OCI-LY1 (cell line): ENCODE measurements around the gene FHOD3.

Experiments used
- H2AFZ ChIP-seq: fragments of 200-600 bp; sonication (generic), shearing (Covaris generic); 2 replicates; pipeline ENCODE4 v1.6.0; 2014; ENCODE audit warnings: antibody characterized with exemption, mild to moderate bottlenecking, low read length
- H3F3A ChIP-seq: fragments of 200-600 bp; sonication (generic), shearing (Covaris generic); 2 replicates; pipeline ENCODE4 v1.6.0; 2014; ENCODE audit warnings: mild to moderate bottlenecking, antibody characterized with exemption, low read length, moderate library complexity; ENCODE audit not compliant: insufficient read depth
- H3K27ac ChIP-seq: fragments of 200-600 bp; sonication (generic); 2 replicates; pipeline ENCODE4 v1.5.1; 2014; ENCODE audit warnings: low read length, mixed run types, mild to moderate bottlenecking, low read depth; ENCODE audit not compliant: poor library complexity, severe bottlenecking
- H3K27me3 ChIP-seq: fragments of 200-600 bp; sonication (generic); 2 replicates; pipeline ENCODE4 v1.6.0; 2014; ENCODE audit warnings: antibody characterized with exemption, mild to moderate bottlenecking, low read length, moderate library complexity; ENCODE audit not compliant: insufficient read depth
- H3K36me3 ChIP-seq: fragments of 200-600 bp; sonication (generic); 2 replicates; pipeline ENCODE4 v1.6.1; 2014; ENCODE audit warnings: mild to moderate bottlenecking, antibody characterized with exemption, low read length, moderate library complexity, mixed read lengths; ENCODE audit not compliant: insufficient read depth
- H3K4me1 ChIP-seq: fragments of 200-600 bp; sonication (generic); 2 replicates; pipeline ENCODE4 v1.5.1; 2014; ENCODE audit warnings: mild to moderate bottlenecking, low read length, moderate library complexity; ENCODE audit not compliant: insufficient read depth, severe bottlenecking
- H3K4me2 ChIP-seq: fragments of 200-600 bp; sonication (generic), shearing (Covaris generic); 2 replicates; pipeline ENCODE4 v1.6.1; 2014; ENCODE audit warnings: low read length
- H3K4me3 ChIP-seq: fragments of 200-600 bp; sonication (generic); 2 replicates; pipeline ENCODE4 v1.5.1; 2014; ENCODE audit warnings: low read length, low read depth, mild to moderate bottlenecking, mixed read lengths; ENCODE audit not compliant: poor library complexity, severe bottlenecking
- H3K79me2 ChIP-seq: fragments of 200-600 bp; shearing (Covaris generic); 2 replicates; pipeline ENCODE4 v1.6.1; 2016; ENCODE audit warnings: mixed run types, low read length, mixed read lengths; ENCODE audit not compliant: insufficient read depth
- H3K9ac ChIP-seq: fragments of 200-600 bp; sonication (generic), shearing (Covaris generic); 2 replicates; pipeline ENCODE4 v1.6.1; 2014; ENCODE audit warnings: mild to moderate bottlenecking, low read length, mixed read lengths
- H3K9me2 ChIP-seq: fragments of 200-600 bp; sonication (generic), shearing (Covaris generic); 2 replicates; pipeline ENCODE4 v1.6.1; 2014; ENCODE audit warnings: low read depth, mild to moderate bottlenecking, low read length, mixed read lengths
- H3K9me3 ChIP-seq: fragments of 200-600 bp; shearing (Covaris generic); 2 replicates; pipeline ENCODE4 v1.6.1; 2014; ENCODE audit warnings: low read length, mixed read lengths
- H4K20me1 ChIP-seq: fragments of 200-600 bp; sonication (generic), shearing (Covaris generic); 2 replicates; pipeline ENCODE4 v1.6.0; 2016; ENCODE audit warnings: mild to moderate bottlenecking, low read length; ENCODE audit not compliant: insufficient read depth
- EZH2 ChIP-seq: fragments of 200-600 bp; sonication (generic), shearing (Covaris generic); IDR thresholded peaks from 2 replicates; pipeline ENCODE4 v1.8.0; 2017; ENCODE audit warnings: borderline replicate concordance, mixed run types, mild to moderate bottlenecking, antibody characterized with exemption, low read length, moderate library complexity, mixed read lengths
- TF ChIP-seq, protein P1 (sequence below): fragments of 200-600 bp; sonication (generic), shearing (Covaris generic); IDR thresholded peaks from 2 replicates; pipeline ENCODE4 v1.5.1; 2017; ENCODE audit warnings: mild to moderate bottlenecking, antibody characterized with exemption, low read length, moderate library complexity, mixed read lengths

The FHOD3 gene

DNA sequence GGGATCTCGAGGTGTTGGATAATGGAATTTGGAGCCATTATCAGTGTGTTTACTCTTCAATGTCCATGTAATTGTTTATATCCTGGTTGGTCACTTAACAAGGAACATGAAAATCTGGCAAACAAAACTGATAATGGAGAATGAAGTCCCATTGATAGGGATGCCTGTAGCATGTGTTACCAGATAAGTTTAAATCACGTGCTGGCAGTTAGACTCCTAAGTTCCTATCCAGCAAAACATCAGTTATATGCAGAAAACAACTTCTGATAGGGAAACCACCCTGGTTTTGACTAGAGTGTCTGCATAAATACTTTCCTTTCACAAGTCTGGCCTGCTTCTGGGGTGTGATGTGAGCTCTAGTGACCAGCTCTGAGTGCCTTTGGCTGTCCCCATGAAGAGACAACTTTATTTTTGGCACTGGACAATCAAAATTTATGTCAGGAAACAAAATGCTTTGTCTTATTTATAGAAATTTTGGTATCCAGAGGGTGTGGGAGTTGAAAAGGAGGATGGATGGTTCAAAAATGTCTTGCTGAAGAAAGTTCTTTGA lies 82.0 kb downstream of the FHOD3 start:
- no peak overlapping the region for H3K9ac ChIP-seq
- no peaks in the 10 kb centered on the region for H3K79me2 ChIP-seq
- no peak overlapping the region for H2AFZ ChIP-seq
- H3K36me3 ChIP-seq, result no peaks in the 10 kb centered on the region
- no peak overlapping the region for H3K27ac ChIP-seq
- peaks cover 5% of the 10 kb centered on the region; the same call in 1 of the 2 replicates for H3K27me3 ChIP-seq
- H3K9me2 ChIP-seq, result no peaks in the 10 kb centered on the region
- H3K4me3 ChIP-seq, result no peak overlapping the region
- TF ChIP-seq EZH2, result no peak
- TF ChIP-seq, protein P1, sequence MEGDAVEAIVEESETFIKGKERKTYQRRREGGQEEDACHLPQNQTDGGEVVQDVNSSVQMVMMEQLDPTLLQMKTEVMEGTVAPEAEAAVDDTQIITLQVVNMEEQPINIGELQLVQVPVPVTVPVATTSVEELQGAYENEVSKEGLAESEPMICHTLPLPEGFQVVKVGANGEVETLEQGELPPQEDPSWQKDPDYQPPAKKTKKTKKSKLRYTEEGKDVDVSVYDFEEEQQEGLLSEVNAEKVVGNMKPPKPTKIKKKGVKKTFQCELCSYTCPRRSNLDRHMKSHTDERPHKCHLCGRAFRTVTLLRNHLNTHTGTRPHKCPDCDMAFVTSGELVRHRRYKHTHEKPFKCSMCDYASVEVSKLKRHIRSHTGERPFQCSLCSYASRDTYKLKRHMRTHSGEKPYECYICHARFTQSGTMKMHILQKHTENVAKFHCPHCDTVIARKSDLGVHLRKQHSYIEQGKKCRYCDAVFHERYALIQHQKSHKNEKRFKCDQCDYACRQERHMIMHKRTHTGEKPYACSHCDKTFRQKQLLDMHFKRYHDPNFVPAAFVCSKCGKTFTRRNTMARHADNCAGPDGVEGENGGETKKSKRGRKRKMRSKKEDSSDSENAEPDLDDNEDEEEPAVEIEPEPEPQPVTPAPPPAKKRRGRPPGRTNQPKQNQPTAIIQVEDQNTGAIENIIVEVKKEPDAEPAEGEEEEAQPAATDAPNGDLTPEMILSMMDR, result no peak
- no peaks in the 10 kb centered on the region for H3K4me1 ChIP-seq
- H3F3A ChIP-seq, result no peaks in the 10 kb centered on the region
- H3K4me2 ChIP-seq, result no peak overlapping the region
- H4K20me1 ChIP-seq, result no peaks in the 10 kb centered on the region
- no peaks in the 10 kb centered on the region for H3K9me3 ChIP-seq

DNA sequence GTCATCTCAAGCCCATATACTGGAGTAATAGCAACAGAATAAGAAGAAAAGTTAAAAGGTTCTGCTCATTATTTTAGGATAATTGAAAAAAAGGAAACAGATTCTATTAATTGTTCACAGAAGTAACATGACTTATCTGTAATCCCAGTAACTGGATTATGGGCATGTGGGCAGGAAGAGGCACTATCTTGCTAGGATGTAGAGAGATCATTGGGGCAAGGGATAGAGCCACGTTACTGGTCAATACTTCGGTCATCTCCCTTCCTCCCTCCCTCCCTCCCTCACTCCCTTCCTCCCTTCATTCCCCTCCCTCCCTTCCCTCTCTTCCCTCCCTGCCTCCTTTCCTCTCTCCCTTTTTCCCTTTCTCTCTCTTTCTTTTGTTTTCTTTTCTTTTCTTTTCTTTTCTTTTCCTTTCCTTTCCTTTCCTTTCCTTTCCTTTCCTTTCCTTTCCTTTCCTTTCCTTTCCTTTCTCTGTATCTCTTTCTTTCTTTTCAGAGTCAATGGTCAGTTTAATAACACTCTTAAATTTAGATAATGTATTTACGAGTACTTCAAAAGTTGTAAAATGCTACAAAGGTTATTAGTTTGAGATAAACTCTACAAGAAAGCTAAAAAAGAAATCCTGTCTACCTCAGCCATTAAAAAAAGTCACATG lies 82.8 kb downstream of the FHOD3 start:
- H3K9me2 ChIP-seq, result no peaks in the 10 kb centered on the region
- H3K4me3 ChIP-seq, result no peak overlapping the region
- no peaks in the 10 kb centered on the region for H3F3A ChIP-seq
- no peaks in the 10 kb centered on the region for H3K36me3 ChIP-seq
- H3K79me2 ChIP-seq, result no peaks in the 10 kb centered on the region
- H3K27ac ChIP-seq, result no peak overlapping the region
- no peaks in the 10 kb centered on the region for H3K4me1 ChIP-seq
- H3K9ac ChIP-seq, result no peak overlapping the region
- no peak overlapping the region for H2AFZ ChIP-seq
- H3K9me3 ChIP-seq, result no peaks in the 10 kb centered on the region
- H3K4me2 ChIP-seq, result no peak overlapping the region
- H3K27me3 ChIP-seq, result peaks cover 5% of the 10 kb centered on the region; the same call in 1 of the 2 replicates
- no peaks in the 10 kb centered on the region for H4K20me1 ChIP-seq
- no peak for TF ChIP-seq EZH2
- TF ChIP-seq, protein P1, result no peak

DNA sequence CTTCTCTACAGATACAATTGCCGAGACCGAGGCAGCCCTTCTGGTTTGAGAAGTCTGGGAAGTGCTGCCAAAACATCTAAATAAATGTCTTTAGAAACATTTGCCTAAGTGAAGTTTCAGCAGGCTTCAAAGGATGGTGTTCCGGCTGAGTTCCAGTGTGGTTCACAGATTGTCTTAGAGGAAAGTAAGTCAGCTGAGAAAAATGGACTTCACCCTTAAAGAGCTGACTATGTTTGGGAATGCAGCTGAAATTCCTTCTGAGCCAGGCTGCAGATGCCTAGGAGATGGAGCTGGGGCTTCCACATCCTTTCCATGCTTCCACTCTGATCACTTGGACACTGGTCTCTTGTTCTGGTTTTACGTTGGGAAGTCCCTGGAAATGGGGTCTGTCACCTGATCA lies 83.6 kb downstream of the FHOD3 start:
- H3K4me1 ChIP-seq, result no peaks in the 10 kb centered on the region
- no peaks in the 10 kb centered on the region for H3K79me2 ChIP-seq
- H3K36me3 ChIP-seq, result no peaks in the 10 kb centered on the region
- no peaks in the 10 kb centered on the region for H3F3A ChIP-seq
- H3K9me3 ChIP-seq, result no peaks in the 10 kb centered on the region
- H3K27ac ChIP-seq, result no peak overlapping the region
- H3K27me3 ChIP-seq, result peaks cover 5% of the 10 kb centered on the region; the same call in 1 of the 2 replicates
- no peaks in the 10 kb centered on the region for H3K9me2 ChIP-seq
- H3K9ac ChIP-seq, result no peak overlapping the region
- no peak overlapping the region for H2AFZ ChIP-seq
- no peak overlapping the region for H3K4me3 ChIP-seq
- H4K20me1 ChIP-seq, result no peaks in the 10 kb centered on the region
- TF ChIP-seq, protein P1, result no peak
- no peak for TF ChIP-seq EZH2
- H3K4me2 ChIP-seq, result no peak overlapping the region
